ENCODE data around the gene HMCN1. TPM values are rescaled to one million over a fixed set of nuclear protein-coding genes. Genes with fewer than 3 reads are reported as not detected.
A peak's percentile ranks its signal among the peaks of the same experiment; 100 is the strongest.
"Not testable (repeated sequence)": the region's sequence is repeated elsewhere in the genome, so short reads cannot be mapped to it uniquely, and the experiment has no call there.

The HMCN1 gene
- total and polyA plus RNA-seq, 9 donors, result 7.9 to 22.6 (median 11.2) TPM

- no peaks in the 10 kb centered on the region for H3K9me3 ChIP-seq (replicated peaks; ENCODE audit: control insufficient read depth, low read depth, low read length)
Observed at GRCh38 chr1:185775501-185775900, 41.3 kb downstream of the HMCN1 start.

GRCh38 chr1:185776522-185776921 lies 42.3 kb downstream of the HMCN1 start:
- Histone ChIP-seq H3K9me3 (replicated peaks; ENCODE audit: control insufficient read depth, low read depth, low read length) (no peaks in the 10 kb centered on the region), H3K4me1 (ENCODE audit: control insufficient read depth, insufficient read depth, low read length) (no peaks in the 10 kb centered on the region), H3K27ac (ENCODE audit: low read length) (no peak overlapping the region), H3K27me3 (ENCODE audit: control insufficient read depth, insufficient read depth, low read length) (no peaks in the 10 kb centered on the region), H3K36me3 (ENCODE audit: control insufficient read depth, insufficient read depth, low read length) (no peaks in the 10 kb centered on the region), H3K4me3 (ENCODE audit: low read length) (no peak overlapping the region)
- DNase-seq, result no peak

More at GRCh38 chr1:185775501-185775900, 41.3 kb downstream of the HMCN1 start:
- DNase-seq, result peak; percentile 66
- Histone ChIP-seq H3K36me3 (ENCODE audit: control insufficient read depth, insufficient read depth, low read length) (no peaks in the 10 kb centered on the region), H3K27ac (ENCODE audit: low read length) (no peak overlapping the region), H3K27me3 (ENCODE audit: control insufficient read depth, insufficient read depth, low read length) (no peaks in the 10 kb centered on the region), H3K4me1 (ENCODE audit: control insufficient read depth, insufficient read depth, low read length) (no peaks in the 10 kb centered on the region), H3K4me3 (ENCODE audit: low read length) (no peak overlapping the region)

GRCh38 chr1:185783860-185784259 lies 49.7 kb downstream of the HMCN1 start:
- H3K4me1 ChIP-seq (ENCODE audit: control insufficient read depth, insufficient read depth, low read length); H3K9me3 ChIP-seq (replicated peaks; ENCODE audit: control insufficient read depth, low read depth, low read length); H3K27ac ChIP-seq (ENCODE audit: low read length); H3K36me3 ChIP-seq (ENCODE audit: control insufficient read depth, insufficient read depth, low read length); H3K27me3 ChIP-seq (ENCODE audit: control insufficient read depth, insufficient read depth, low read length); DNase-seq; H3K4me3 ChIP-seq (ENCODE audit: low read length): not testable (repeated sequence)
- 91% methylated on average over 9 of the region's 10 CpGs for WGBS (ENCODE audit: insufficient coverage)

GRCh38 chr1:185785586-185785985 lies 51.4 kb downstream of the HMCN1 start:
- Histone ChIP-seq H3K36me3 (ENCODE audit: control insufficient read depth, insufficient read depth, low read length) (no peaks in the 10 kb centered on the region), H3K27me3 (ENCODE audit: control insufficient read depth, insufficient read depth, low read length) (no peaks in the 10 kb centered on the region), H3K9me3 (replicated peaks; ENCODE audit: control insufficient read depth, low read depth, low read length) (no peaks in the 10 kb centered on the region), H3K27ac (ENCODE audit: low read length) (no peak overlapping the region), H3K4me3 (ENCODE audit: low read length) (no peak overlapping the region), H3K4me1 (ENCODE audit: control insufficient read depth, insufficient read depth, low read length) (no peaks in the 10 kb centered on the region)
- no peak for DNase-seq
- WGBS (ENCODE audit: insufficient coverage), result no CpG with 5 or more reads among the region's 3 CpGs

GRCh38 chr1:185786524-185786923 lies 52.3 kb downstream of the HMCN1 start:
- WGBS (ENCODE audit: insufficient coverage), result no CpG with 5 or more reads among the region's 3 CpGs
- peak overlapping the region; percentile 20 for H3K27ac ChIP-seq (ENCODE audit: low read length)
- H3K4me3 ChIP-seq (ENCODE audit: low read length), result no peak overlapping the region

GRCh38 chr1:185787238-185787637 lies 53.0 kb downstream of the HMCN1 start:
- 78% methylated on average over 2 of the region's 2 CpGs for WGBS (ENCODE audit: insufficient coverage)
- Histone ChIP-seq H3K27me3 (ENCODE audit: control insufficient read depth, insufficient read depth, low read length) (no peaks in the 10 kb centered on the region), H3K4me3 (ENCODE audit: low read length) (no peak overlapping the region), H3K4me1 (ENCODE audit: control insufficient read depth, insufficient read depth, low read length) (no peaks in the 10 kb centered on the region), H3K9me3 (replicated peaks; ENCODE audit: control insufficient read depth, low read depth, low read length) (no peaks in the 10 kb centered on the region), H3K36me3 (ENCODE audit: control insufficient read depth, insufficient read depth, low read length) (no peaks in the 10 kb centered on the region), H3K27ac (ENCODE audit: low read length) (no peak overlapping the region)
- DNase-seq, result no peak

More at GRCh38 chr1:185786524-185786923, 52.3 kb downstream of the HMCN1 start:
- no peaks in the 10 kb centered on the region for H3K4me1 ChIP-seq (ENCODE audit: control insufficient read depth, insufficient read depth, low read length)
- no peak for DNase-seq
- no peaks in the 10 kb centered on the region for H3K27me3 ChIP-seq (ENCODE audit: control insufficient read depth, insufficient read depth, low read length)
- H3K9me3 ChIP-seq (replicated peaks; ENCODE audit: control insufficient read depth, low read depth, low read length), result no peaks in the 10 kb centered on the region
- no peaks in the 10 kb centered on the region for H3K36me3 ChIP-seq (ENCODE audit: control insufficient read depth, insufficient read depth, low read length)

- DNase-seq, result no peak
- Histone ChIP-seq H3K27ac (ENCODE audit: low read length) (no peak overlapping the region), H3K4me3 (ENCODE audit: low read length) (no peak overlapping the region), H3K9me3 (replicated peaks; ENCODE audit: control insufficient read depth, low read depth, low read length) (no peaks in the 10 kb centered on the region), H3K36me3 (ENCODE audit: control insufficient read depth, insufficient read depth, low read length) (no peaks in the 10 kb centered on the region), H3K4me1 (ENCODE audit: control insufficient read depth, insufficient read depth, low read length) (no peaks in the 10 kb centered on the region), H3K27me3 (ENCODE audit: control insufficient read depth, insufficient read depth, low read length) (no peaks in the 10 kb centered on the region)
- WGBS (ENCODE audit: insufficient coverage), result 8% methylated on average over 2 of the region's 3 CpGs
Observed at GRCh38 chr1:185788386-185788785, 54.2 kb downstream of the HMCN1 start.

- Histone ChIP-seq H3K4me3 (ENCODE audit: low read length) (no peak overlapping the region), H3K36me3 (ENCODE audit: control insufficient read depth, insufficient read depth, low read length) (no peaks in the 10 kb centered on the region), H3K9me3 (replicated peaks; ENCODE audit: control insufficient read depth, low read depth, low read length) (no peaks in the 10 kb centered on the region), H3K4me1 (ENCODE audit: control insufficient read depth, insufficient read depth, low read length) (no peaks in the 10 kb centered on the region), H3K27me3 (ENCODE audit: control insufficient read depth, insufficient read depth, low read length) (no peaks in the 10 kb centered on the region), H3K27ac (ENCODE audit: low read length) (no peak overlapping the region)
- no peak for DNase-seq
- no CpG with 5 or more reads among the region's 2 CpGs for WGBS (ENCODE audit: insufficient coverage)
Observed at GRCh38 chr1:185789501-185790193, 55.5 kb downstream of the HMCN1 start.

- H3K27ac ChIP-seq (ENCODE audit: low read length), result no peak overlapping the region
- 44% methylated on average over 1 of the region's 2 CpGs for WGBS (ENCODE audit: insufficient coverage)
- H3K27me3 ChIP-seq (ENCODE audit: control insufficient read depth, insufficient read depth, low read length), result no peaks in the 10 kb centered on the region
- no peaks in the 10 kb centered on the region for H3K36me3 ChIP-seq (ENCODE audit: control insufficient read depth, insufficient read depth, low read length)
- peak; percentile 59 for DNase-seq
- H3K4me3 ChIP-seq (ENCODE audit: low read length), result no peak overlapping the region
- H3K9me3 ChIP-seq (replicated peaks; ENCODE audit: control insufficient read depth, low read depth, low read length), result no peaks in the 10 kb centered on the region
- H3K4me1 ChIP-seq (ENCODE audit: control insufficient read depth, insufficient read depth, low read length), result no peaks in the 10 kb centered on the region
Observed at GRCh38 chr1:185790194-185790735, 56.1 kb downstream of the HMCN1 start.

- Histone ChIP-seq H3K4me1 (ENCODE audit: control insufficient read depth, insufficient read depth, low read length) (no peaks in the 10 kb centered on the region), H3K27ac (ENCODE audit: low read length) (no peak overlapping the region), H3K9me3 (replicated peaks; ENCODE audit: control insufficient read depth, low read depth, low read length) (no peaks in the 10 kb centered on the region), H3K4me3 (ENCODE audit: low read length) (no peak overlapping the region), H3K27me3 (ENCODE audit: control insufficient read depth, insufficient read depth, low read length) (no peaks in the 10 kb centered on the region), H3K36me3 (ENCODE audit: control insufficient read depth, insufficient read depth, low read length) (no peaks in the 10 kb centered on the region)
- no peak for DNase-seq
- no CpG with 5 or more reads among the region's 1 CpG for WGBS (ENCODE audit: insufficient coverage)
Observed at GRCh38 chr1:185792040-185792439, 57.8 kb downstream of the HMCN1 start.

- not testable (repeated sequence) for H3K27ac ChIP-seq (ENCODE audit: low read length); H3K27me3 ChIP-seq (ENCODE audit: control insufficient read depth, insufficient read depth, low read length); H3K9me3 ChIP-seq (replicated peaks; ENCODE audit: control insufficient read depth, low read depth, low read length); H3K36me3 ChIP-seq (ENCODE audit: control insufficient read depth, insufficient read depth, low read length); H3K4me1 ChIP-seq (ENCODE audit: control insufficient read depth, insufficient read depth, low read length); DNase-seq; H3K4me3 ChIP-seq (ENCODE audit: low read length)
- WGBS (ENCODE audit: insufficient coverage), result no CpG with 5 or more reads among the region's 2 CpGs
Observed at GRCh38 chr1:185794495-185794894, 60.3 kb downstream of the HMCN1 start.

Data from muscle of leg (tissue), 11 donors.